ENCODE results near the gene SPC24.

The SPC24 gene

DNA sequence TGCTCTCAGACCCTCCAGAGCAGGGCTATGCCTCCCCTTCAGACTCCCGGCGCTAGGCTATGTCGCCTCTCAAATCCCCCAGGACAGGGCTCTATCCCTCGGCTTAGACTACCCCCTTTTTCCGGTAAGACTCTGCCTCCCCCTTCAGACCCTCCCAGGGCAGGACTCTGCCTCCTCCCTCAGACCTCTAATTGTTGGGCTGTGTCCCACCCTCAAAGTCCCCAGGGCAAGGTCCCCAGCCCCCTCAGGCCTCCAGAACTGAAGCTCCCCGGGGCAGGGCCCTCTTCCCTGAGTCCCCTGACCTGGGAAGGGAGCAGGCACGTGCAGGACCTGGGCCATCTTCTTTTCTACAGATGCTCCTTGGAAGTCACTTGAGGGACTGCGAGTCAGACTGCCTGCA, 38.6 kb upstream of the SPC24 start:
- Histone ChIP-seq H3K27ac (ENCODE audit: low read depth, low read length) (peak overlapping the region; percentile 93), H3F3A (ENCODE audit: control insufficient read depth, insufficient read depth) (peaks cover 36% of the 10 kb centered on the region), H3K9me3 (ENCODE audit: control insufficient read depth, insufficient read depth, low read length) (no peaks in the 10 kb centered on the region), H3K4me1 (ENCODE audit: control insufficient read depth, low read length) (peaks cover 83% of the 10 kb centered on the region), H3K4me2 (ENCODE audit: low read length) (peak overlapping the region; percentile 90), H4K20me1 (ENCODE audit: control insufficient read depth, insufficient read depth, low read depth, low read length) (no peaks in the 10 kb centered on the region), H3K4me3 (ENCODE audit: low read length) (peak overlapping the region; percentile 84), H3K36me3 (ENCODE audit: control insufficient read depth, low read length) (peaks cover 69% of the 10 kb centered on the region), H3K79me2 (ENCODE audit: control insufficient read depth, low read length) (peaks cover 68% of the 10 kb centered on the region), H3K9me2 (replicated peaks; ENCODE audit: control insufficient read depth, low read length) (no peaks in the 10 kb centered on the region), H3K27me3 (ENCODE audit: control insufficient read depth, low read length) (no peaks in the 10 kb centered on the region)
- TF ChIP-seq EZH2phosphoT487 (IDR thresholded peaks at IDR 0.05; ENCODE audit: borderline replicate concordance, low read length) = no peak
- TF ChIP-seq, protein P1, sequence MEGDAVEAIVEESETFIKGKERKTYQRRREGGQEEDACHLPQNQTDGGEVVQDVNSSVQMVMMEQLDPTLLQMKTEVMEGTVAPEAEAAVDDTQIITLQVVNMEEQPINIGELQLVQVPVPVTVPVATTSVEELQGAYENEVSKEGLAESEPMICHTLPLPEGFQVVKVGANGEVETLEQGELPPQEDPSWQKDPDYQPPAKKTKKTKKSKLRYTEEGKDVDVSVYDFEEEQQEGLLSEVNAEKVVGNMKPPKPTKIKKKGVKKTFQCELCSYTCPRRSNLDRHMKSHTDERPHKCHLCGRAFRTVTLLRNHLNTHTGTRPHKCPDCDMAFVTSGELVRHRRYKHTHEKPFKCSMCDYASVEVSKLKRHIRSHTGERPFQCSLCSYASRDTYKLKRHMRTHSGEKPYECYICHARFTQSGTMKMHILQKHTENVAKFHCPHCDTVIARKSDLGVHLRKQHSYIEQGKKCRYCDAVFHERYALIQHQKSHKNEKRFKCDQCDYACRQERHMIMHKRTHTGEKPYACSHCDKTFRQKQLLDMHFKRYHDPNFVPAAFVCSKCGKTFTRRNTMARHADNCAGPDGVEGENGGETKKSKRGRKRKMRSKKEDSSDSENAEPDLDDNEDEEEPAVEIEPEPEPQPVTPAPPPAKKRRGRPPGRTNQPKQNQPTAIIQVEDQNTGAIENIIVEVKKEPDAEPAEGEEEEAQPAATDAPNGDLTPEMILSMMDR (IDR thresholded peaks at IDR 0.05; ENCODE audit: low read depth, low read length, poor library complexity, severe bottlenecking) = no peak

DNA sequence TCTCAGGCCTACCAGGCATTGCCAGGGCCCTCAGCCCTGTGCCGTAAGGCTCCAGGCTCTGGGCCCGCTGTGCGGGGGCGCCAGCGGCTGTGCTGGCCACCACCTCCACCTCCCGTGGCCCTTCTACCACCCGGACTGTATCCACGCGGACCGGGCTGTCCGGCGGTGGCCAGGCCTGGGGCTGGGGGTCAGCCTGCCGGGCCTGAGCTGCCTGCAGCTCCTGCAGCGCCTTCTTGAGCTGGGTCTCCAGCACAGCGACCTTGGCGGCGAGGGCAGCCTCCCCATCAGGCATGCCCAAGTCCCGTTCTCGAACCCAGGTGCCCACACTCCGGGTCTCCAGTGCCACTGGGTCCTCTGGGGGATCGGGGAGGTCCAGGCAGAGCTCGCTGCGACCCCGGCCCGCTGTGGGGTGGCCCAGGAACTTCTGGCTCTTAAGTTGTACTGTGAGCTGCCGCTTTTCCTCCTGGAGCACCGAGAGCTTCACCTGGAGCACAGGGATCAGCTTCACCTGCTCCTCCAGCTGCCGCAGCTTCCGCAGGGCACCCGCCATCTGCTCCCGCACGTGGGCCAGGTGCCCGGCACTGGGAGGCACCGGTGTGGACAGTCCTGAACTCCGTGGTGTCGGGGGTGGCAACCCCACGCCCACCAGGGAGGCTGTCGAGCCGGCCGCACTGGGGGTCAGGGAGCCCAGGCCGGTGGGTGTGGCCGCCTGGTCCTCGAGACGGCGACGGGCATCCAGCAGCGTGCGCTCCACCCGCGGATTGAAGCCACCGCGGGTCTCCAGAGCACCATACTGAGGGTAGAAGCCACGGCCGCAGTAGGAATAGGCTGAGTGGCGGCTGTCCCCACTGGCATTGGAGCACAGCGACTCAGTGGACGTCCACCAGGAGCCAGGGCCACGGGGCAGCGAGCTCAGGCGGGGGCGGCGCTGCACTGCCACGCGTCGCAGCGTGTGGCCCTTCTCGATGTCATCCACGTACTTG, 37.7 kb upstream of the SPC24 start:
- Histone ChIP-seq H3K27ac (ENCODE audit: low read depth, low read length) (peak overlapping the region; percentile 93), H3K9me3 (ENCODE audit: control insufficient read depth, insufficient read depth, low read length) (no peaks in the 10 kb centered on the region), H3K9me2 (replicated peaks; ENCODE audit: control insufficient read depth, low read length) (no peaks in the 10 kb centered on the region), H3K4me2 (ENCODE audit: low read length) (peak overlapping the region; percentile 90), H3K27me3 (ENCODE audit: control insufficient read depth, low read length) (no peaks in the 10 kb centered on the region), H3K79me2 (ENCODE audit: control insufficient read depth, low read length) (peaks cover 76% of the 10 kb centered on the region), H4K20me1 (ENCODE audit: control insufficient read depth, insufficient read depth, low read depth, low read length) (no peaks in the 10 kb centered on the region), H3K36me3 (ENCODE audit: control insufficient read depth, low read length) (peaks cover 75% of the 10 kb centered on the region), H3F3A (ENCODE audit: control insufficient read depth, insufficient read depth) (peaks cover 32% of the 10 kb centered on the region), H3K4me3 (ENCODE audit: low read length) (peak overlapping the region; percentile 55), H3K4me1 (ENCODE audit: control insufficient read depth, low read length) (peaks cover 88% of the 10 kb centered on the region)
- TF ChIP-seq EZH2phosphoT487 (IDR thresholded peaks at IDR 0.05; ENCODE audit: borderline replicate concordance, low read length) = no peak
- TF ChIP-seq, protein P1 (IDR thresholded peaks at IDR 0.05; ENCODE audit: low read depth, low read length, poor library complexity, severe bottlenecking) = no peak

DNA sequence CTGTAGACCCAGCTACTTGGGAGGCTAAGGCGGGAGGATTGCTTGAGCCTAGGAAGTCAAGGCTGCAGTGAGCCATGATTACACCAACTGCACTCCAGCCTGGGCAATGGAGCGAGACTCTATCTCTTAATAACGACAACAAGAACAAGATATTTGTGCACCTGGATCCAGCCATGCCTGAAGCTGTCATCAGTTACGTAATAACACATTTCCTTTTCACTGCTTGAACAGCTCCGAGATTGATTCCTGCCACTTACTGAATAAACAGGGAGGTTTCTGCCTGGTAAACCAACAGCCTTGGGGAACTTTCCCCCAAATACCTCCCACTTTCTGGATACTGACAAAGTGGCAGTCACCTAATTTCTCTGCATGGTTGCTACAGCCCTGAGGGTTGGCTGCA, 36.4 kb upstream of the SPC24 start:
- Histone ChIP-seq H3K27me3 (ENCODE audit: control insufficient read depth, low read length) (no peaks in the 10 kb centered on the region), H3K4me1 (ENCODE audit: control insufficient read depth, low read length) (peaks cover 96% of the 10 kb centered on the region), H3K79me2 (ENCODE audit: control insufficient read depth, low read length) (peaks cover 85% of the 10 kb centered on the region), H3F3A (ENCODE audit: control insufficient read depth, insufficient read depth) (peaks cover 32% of the 10 kb centered on the region), H4K20me1 (ENCODE audit: control insufficient read depth, insufficient read depth, low read depth, low read length) (no peaks in the 10 kb centered on the region), H3K4me2 (ENCODE audit: low read length) (peak overlapping the region; percentile 90), H3K9me2 (replicated peaks; ENCODE audit: control insufficient read depth, low read length) (no peaks in the 10 kb centered on the region), H3K27ac (ENCODE audit: low read depth, low read length) (peak overlapping the region; percentile 93), H3K36me3 (ENCODE audit: control insufficient read depth, low read length) (peaks cover 84% of the 10 kb centered on the region), H3K4me3 (ENCODE audit: low read length) (peak overlapping the region; percentile 55), H3K9me3 (ENCODE audit: control insufficient read depth, insufficient read depth, low read length) (no peaks in the 10 kb centered on the region)
- TF ChIP-seq, protein P1 (IDR thresholded peaks at IDR 0.05; ENCODE audit: low read depth, low read length, poor library complexity, severe bottlenecking) = no peak
- TF ChIP-seq EZH2phosphoT487 (IDR thresholded peaks at IDR 0.05; ENCODE audit: borderline replicate concordance, low read length) = no peak
